GM19193 (cell line): ENCODE results near the gene RHOBTB3.

ENCODE experiments used
- POLR2A ChIP-seq: IDR thresholded peaks from 4 replicates; pipeline ENCODE4 v1.6.1; 2011; ENCODE audit not compliant: insufficient read depth, insufficient read length; ENCODE audit errors: extremely low read depth

Gene RHOBTB3

DNA sequence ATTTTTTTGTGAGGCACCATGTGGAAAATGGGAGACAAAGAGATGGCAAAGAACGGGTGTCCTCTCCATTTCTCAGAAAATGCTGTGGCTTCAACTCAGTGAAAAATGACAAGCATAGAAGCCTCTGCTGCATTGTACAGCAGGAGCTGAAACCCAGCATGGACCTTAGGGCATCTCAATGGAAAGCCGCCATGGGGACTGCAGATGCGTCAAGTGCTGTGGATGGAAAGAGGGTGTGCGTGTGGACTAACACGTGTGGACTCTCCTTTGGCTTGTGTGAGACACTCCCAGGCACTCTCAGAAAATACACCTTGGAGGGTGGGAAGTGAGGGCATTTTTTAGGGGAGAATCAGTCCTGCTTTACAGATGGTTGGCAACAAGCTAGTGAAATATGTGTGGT lies 93.6 kb downstream of the RHOBTB3 start:
- no peak for TF ChIP-seq POLR2A

DNA sequence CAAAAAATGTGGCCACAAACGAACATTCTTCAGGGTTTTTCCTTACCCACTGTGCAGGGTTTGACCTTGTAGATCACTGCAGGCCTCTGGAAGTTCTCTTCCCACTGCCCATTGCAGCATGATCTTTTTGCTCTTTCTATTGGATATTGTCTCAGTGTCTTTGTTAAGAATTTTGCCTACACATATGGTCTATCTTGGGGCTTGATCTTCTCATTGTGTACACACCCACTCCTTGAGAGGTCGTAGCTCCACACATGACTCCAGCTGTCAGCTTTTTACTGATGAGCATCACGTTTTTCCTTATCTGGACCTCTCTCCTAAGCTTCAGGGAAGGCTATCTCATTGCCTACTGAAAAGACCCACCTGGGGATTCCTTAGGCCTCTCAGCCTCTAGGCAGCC lies 94.4 kb downstream of the RHOBTB3 start:
- TF ChIP-seq POLR2A, result no peak

DNA sequence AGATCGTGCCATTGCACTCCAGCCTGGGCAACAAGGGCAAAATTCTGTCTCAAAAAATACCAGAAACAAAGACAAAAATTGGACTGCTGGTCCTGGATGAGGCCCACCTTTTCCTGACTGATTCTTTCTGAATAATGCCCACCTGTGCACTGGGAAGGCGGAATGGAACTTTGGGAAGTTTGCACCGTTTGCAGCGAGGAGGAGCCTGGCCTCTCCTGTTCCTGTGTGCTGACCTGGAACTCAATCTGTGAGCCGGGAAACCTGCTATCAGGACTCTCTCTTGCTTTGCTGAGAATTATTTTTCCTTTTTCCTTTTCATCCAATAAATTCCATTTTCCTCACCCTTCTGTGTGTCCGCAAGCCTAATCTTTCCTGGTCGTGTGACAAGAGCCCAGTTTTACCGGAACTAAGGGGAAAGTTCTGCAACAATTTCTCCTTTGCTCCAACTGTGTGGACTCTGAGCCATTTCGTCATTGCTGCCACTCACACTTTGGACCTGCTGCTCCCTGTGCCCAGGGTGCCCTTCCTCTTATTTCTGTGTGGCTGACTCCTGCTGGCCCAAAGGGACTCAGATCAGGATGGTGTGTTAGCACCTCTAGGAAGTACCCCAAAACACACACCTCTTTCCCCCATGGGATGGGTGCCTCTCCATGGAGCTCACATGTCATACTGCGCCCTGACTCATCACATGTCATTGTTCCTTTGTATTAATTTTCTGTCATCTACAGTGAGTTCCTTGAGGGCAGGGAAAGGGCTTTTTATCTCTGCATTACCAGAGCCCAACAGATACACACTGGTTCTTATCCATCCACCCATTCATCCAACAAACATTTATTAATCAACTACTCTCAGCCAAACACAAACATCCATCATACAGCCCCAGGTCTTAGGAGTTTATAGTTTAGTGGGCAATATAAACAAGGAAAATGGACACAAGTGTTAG lies 96.1 kb downstream of the RHOBTB3 start:
- TF ChIP-seq POLR2A, result no peak

DNA sequence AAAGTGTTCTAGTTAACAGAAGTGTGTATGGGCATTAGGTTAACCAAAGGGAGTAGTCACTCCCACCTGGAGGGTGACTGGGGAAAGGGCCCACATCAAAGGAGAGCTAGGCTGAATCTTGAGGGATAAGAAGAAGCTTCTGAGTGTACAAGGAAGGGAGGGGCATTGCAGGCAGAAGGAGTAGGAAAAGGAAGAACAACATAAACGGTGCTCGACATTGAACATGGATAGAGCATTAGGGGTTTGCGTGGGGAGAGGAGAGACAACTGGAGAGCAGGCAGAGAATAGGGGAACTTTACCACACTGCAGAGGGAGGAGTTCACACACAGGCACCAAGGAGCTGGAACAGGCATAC lies 96.7 kb downstream of the RHOBTB3 start:
- no peak for TF ChIP-seq POLR2A

DNA sequence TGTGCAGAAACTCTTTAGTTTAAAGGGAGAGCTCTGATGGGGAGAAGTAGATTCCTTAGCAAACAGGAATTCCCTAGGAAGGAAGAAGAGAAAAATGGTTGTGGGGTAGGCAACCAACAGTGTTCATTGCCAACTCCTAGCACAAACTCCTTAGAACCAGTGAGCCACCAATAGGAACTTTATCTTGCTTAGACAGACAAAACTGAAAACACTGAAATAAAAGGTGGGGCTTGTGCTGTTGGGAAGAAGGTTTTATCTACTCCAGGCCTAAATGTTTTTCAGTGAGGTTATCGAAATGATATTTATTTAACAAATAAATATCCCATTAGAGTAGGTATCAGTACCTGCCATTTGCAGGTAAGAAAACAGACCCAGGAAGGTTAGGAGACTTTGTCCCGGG lies 99.1 kb downstream of the RHOBTB3 start:
- no peak for TF ChIP-seq POLR2A

DNA sequence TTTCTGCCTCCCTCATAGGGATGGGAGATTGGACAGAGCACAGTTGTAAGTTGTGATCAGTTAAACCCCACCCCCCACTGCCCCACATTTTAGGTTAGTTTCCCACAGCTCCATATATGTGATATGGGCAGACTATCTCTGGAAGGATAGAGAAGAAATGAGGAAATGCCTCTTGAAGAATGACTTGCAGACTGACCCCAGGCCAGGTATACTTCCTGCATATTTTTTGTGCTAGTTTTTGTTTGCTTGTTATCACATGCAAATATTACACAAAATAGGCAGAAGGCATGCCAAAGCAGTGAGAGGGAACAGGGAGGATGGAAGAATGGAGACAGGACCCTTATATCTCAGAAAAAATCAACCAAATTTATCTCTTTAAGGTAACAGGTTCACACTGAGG lies 101.5 kb downstream of the RHOBTB3 start:
- TF ChIP-seq POLR2A, result no peak

DNA sequence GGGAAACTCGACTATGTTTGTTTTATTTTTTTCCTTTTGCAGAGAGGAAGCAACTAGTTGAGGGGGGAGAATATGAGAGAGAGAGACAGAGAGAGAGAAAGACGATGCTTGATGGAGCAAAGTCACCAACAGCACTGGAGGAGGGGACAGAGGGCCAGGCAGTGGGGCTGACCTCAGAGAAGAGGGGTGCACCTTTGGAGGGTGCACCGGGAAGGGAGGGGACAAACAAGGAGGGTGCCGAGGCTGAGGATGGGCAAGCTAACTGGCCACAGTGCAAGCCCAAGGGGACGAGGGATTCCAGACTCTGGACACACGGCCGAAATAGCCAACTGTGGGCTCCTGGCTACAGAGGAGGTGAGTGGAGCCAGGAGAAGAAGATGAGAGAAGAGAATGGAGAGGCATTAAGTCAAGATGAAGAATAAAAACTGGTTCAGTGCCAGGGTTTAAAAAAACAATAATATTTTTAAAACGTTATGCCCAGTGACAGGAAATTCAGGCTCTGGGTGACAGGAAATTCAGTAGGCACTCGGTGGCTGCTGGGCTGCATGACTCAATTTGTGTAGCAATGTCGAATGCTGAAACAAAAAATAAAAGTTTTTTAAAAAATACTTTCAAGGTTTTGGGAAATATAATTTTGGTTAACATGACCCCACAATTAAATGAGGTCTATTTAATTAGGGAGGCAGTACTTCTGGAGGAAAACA lies 104.7 kb downstream of the RHOBTB3 start:
- no peak for TF ChIP-seq POLR2A

DNA sequence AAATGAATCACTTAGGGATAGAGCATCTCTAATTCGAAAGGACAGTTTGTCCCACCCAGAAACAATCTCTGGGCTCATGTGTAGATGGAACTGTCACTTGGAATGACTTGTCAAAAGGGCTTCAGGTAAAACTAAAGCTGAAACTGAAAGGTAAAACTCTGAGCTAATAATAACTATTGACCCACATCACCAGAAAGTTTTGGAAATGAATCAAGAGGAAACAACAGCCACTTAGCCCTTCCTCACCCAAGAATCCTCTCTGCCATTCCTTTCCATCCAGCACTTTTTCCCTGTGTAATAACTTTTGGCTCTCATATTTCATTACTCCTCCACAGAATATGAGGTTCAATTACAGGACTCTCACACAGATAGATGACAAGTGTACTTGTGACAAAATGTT lies 105.4 kb downstream of the RHOBTB3 start:
- TF ChIP-seq POLR2A, result no peak

DNA sequence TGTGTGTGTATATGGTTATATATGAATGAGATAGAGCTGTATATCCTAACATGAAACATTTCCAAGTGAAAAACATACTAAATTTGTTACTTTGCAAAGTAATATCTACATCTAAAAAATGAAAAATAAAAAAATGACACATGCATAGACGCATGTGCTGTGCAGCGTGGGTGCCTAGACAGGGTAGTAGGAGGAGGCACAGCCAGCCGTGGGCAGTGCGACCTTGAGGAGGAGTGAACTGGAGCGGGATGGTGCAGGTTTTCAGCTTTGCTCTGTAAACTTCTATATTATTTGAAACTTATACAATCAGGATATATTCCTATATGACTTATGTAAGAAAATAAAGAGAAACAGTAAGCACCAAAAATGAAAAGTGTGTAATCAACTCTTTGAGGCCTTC lies 106.4 kb downstream of the RHOBTB3 start:
- no peak for TF ChIP-seq POLR2A

DNA sequence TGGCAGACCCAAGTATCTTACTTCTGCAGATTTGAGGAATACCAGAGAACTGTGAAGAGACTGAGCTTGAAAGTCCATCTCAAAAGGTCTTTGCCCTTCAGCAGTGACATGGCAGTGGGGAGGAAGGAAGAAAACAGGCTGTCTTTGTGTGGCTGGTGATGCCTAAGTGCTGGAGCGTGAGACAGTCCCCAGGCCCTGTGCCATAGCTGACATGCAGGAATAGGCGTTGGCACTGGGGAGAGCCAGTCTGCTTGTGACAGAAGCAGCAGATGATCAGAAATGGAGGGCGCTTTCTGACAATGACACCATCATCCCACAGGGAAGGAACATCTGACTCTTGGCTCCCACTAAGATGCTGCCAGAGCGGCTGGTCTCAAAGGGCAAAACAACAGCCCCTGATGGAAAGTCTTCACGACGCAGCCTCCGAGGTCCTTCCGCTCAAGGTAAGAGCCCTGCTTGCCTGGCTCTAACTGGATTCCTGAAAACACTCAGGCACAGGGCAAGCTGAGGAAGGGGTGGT lies 106.9 kb downstream of the RHOBTB3 start:
- no peak for TF ChIP-seq POLR2A

DNA sequence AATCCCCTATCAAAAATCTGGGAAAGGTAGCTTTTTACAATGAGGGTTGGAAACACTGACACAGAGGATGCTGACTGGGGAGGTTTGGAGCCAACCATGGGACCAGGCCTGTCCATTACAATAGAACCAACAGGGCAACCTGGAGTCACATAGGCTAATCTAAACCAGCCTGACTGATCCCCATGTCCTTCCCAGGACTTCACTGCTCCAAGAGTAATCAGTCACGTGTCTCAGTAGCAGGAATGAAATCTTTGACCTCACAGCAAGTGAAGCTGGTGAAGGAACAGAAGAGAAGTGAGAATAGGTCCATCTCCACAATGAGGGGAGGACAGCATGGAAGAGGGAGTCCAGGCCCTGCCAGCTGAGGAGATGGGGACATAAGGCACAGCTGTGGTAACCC lies 107.4 kb downstream of the RHOBTB3 start:
- TF ChIP-seq POLR2A, result no peak

DNA sequence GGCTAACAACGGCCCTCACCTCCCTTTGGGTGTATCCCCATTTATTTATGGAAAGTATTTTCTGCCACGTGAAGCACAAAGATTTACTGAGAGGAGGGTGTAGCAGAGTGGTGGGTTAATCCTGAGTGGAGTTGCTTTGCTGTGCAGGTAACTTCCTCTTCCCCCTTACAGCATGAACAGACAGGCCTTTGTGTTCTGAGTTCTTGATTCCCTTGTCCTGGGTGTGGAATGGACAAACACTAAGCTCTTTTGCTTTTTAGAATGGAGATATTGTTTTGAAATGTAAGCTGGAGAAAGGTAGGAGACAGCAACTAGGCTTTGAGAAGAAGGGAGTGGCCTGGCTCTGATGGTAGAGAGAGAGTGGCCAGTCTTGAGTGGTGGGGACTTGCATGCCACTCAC lies 108.5 kb downstream of the RHOBTB3 start:
- no peak for TF ChIP-seq POLR2A

DNA sequence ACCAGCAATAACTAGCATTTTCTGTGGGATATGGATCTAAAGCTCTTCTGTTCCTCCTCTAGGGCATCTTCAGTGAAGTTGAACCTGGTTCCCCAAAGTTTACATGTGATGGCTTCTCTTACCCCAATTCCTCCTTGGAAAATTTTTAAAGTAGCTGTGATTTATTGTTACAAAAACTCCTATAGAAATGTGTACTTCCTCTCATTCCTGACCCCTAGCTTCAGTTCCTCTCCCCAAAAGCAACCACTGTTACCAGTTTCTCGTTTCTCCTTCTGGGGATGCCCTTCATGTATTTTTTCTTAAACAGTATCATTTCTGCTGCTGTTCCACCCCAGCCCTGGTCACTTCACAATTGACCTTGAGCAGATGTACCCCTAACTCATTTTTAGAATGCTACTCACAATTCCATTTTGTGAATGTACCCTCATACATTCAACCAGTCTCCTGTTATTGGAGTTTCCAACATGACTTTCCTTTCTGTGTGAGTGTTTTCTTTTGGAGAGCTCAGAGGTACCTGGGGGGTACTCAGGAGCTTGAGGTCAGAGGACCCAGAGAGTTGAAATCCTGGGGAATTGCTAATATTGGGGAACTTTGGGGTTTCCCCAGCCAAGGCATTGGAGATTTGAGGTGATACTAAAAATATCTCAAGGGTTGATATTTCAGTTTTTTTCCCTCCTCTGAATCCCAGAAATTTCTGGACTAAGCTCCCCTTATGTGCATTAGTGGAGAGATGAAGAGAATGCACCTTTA lies 110.0 kb downstream of the RHOBTB3 start:
- TF ChIP-seq POLR2A, result no peak

DNA sequence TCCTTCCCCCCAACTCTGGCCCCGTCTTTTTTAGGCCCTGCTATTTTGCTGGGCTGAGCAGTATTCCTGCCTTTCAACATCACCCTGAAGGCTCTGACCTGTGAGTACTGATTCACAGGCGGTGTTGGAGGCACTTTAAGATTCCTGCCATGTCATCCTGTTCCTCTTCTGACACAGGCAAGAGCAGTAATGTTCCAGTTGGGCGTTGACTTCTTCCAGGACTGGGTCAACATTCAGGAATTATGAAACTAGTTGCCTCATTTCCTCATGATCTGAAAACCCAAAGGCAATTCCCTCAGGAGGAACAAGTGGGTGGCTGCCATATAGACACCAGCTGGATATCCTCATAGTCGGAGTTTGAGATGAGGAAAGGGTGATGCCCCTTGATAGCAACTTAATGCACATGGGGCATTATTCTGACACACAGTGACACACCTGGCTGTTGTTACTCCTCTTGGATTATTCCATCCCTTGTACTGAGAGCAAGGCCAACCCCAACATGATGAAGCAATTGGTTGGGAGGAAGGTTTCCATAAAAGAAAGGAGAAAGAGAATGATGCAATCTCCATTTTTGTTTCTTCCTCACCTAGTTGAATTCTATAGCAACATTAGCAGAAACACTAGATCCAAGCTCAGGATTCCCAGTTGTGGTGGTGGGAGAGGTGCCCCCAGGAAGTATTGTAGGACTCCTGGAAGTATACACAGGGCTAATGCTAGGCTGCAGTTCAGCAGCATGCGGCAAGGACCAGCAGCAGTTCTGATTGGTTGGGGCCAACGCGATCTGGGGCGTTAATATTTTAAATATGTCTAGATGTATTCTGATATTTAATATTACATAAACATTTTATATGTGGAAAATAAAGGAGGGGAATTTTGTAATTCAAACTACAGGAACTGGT lies 111.0 kb downstream of the RHOBTB3 start:
- TF ChIP-seq POLR2A, result no peak
